HG03469 (cell line): Measurements from ENCODE around the gene NTRK3.

Source experiments
- ATAC-seq: cut with Tn5 transposase; IDR thresholded peaks from one replicate; pipeline ENCODE4 v1.9.1; 2021; ENCODE audit warnings: mild to moderate bottlenecking, moderate library complexity, moderate number of reproducible peaks; ENCODE audit not compliant: unreplicated experiment

NTRK3 gene

GRCh38 chr15:88012688-88013087, 243.9 kb downstream of the NTRK3 start:
- ATAC-seq = no peak

GRCh38 chr15:88012233-88012632, 244.3 kb downstream of the NTRK3 start:
- ATAC-seq = no peak

GRCh38 chr15:88011533-88011932, 245.0 kb downstream of the NTRK3 start:
- ATAC-seq = no peak

GRCh38 chr15:88006146-88006545, 250.4 kb downstream of the NTRK3 start:
- ATAC-seq = no peak

GRCh38 chr15:88004399-88004798, 252.1 kb downstream of the NTRK3 start:
- ATAC-seq = no peak

GRCh38 chr15:88003541-88004327, 252.8 kb downstream of the NTRK3 start:
- ATAC-seq = no peak

GRCh38 chr15:88002706-88003105, 253.8 kb downstream of the NTRK3 start:
- no peak for ATAC-seq

GRCh38 chr15:87998630-87999029, 257.9 kb downstream of the NTRK3 start:
- ATAC-seq = no peak

GRCh38 chr15:87986776-87987175, 269.8 kb downstream of the NTRK3 start:
- no peak for ATAC-seq

GRCh38 chr15:87985451-87985850, 271.1 kb downstream of the NTRK3 start:
- ATAC-seq = no peak

- no peak for ATAC-seq
These were observed 274.6 kb downstream of the NTRK3 start for GRCh38 chr15:87981969-87982368.

GRCh38 chr15:87977907-87978306, 278.6 kb downstream of the NTRK3 start:
- ATAC-seq = no peak

GRCh38 chr15:87976552-87976951, 280.0 kb downstream of the NTRK3 start:
- ATAC-seq = no peak

- ATAC-seq = no peak
These were observed 282.9 kb downstream of the NTRK3 start for GRCh38 chr15:87973501-87974215.

GRCh38 chr15:87971076-87971475, 285.5 kb downstream of the NTRK3 start:
- no peak for ATAC-seq

- no peak for ATAC-seq
These were observed 288.6 kb downstream of the NTRK3 start for GRCh38 chr15:87967951-87968350.

GRCh38 chr15:87965304-87965703, 291.2 kb downstream of the NTRK3 start:
- no peak for ATAC-seq

GRCh38 chr15:87962428-87962827, 294.1 kb downstream of the NTRK3 start:
- no peak for ATAC-seq

- ATAC-seq = no peak
These were observed 294.6 kb downstream of the NTRK3 start for GRCh38 chr15:87961851-87962420.

- no peak for ATAC-seq
These were observed 296.9 kb downstream of the NTRK3 start for GRCh38 chr15:87959662-87960061.

- ATAC-seq = no peak
These were observed 297.5 kb downstream of the NTRK3 start for GRCh38 chr15:87959080-87959479.
